Measurements from ENCODE around the gene ADGRL1. TPM values are rescaled to one million over a fixed set of nuclear protein-coding genes. Genes with fewer than 3 reads are reported as not detected.
A peak's percentile ranks its signal among the peaks of the same experiment; 100 is the strongest.

ADGRL1 gene
- total RNA-seq, 1 experiment from 2014 or later = 117 TPM

- no peaks in the 10 kb centered on the region for H3K27me3 ChIP-seq (ENCODE audit: insufficient read depth, low read length)
- no peak overlapping the region for H2BK5ac ChIP-seq (ENCODE audit: insufficient read length, low read length)
- no peaks in the 10 kb centered on the region for H3K79me1 ChIP-seq (ENCODE audit: insufficient read depth, low read depth, low read length, poor library complexity, severe bottlenecking)
- no peaks in the 10 kb centered on the region for H3K9me3 Mint-ChIP-seq
- H4K20me1 ChIP-seq (ENCODE audit: control insufficient read depth, insufficient read depth, insufficient read length) = no peaks in the 10 kb centered on the region
- H3K27ac ChIP-seq (ENCODE audit: insufficient read length, low read depth, low read length) = no peak overlapping the region
- H2AFZ ChIP-seq (ENCODE audit: low read length) = no peak overlapping the region
- H4K5ac ChIP-seq (ENCODE audit: insufficient read length, low read depth, low read length) = no peak overlapping the region
- H3K18ac ChIP-seq (ENCODE audit: insufficient read length, low read depth, low read length) = no peak overlapping the region
- H3K9me3 ChIP-seq (ENCODE audit: control insufficient read depth, low read depth, low read length) = no peaks in the 10 kb centered on the region
- H3K4me2 ChIP-seq (ENCODE audit: insufficient read depth, insufficient read length, low read length) = no peak overlapping the region
- WGBS (ENCODE audit: extremely low coverage, insufficient read length, low lambda C conversion rate) = 100% methylated on average over 3 of the region's 6 CpGs
- no peak for TF ChIP-seq CTCF (conservative IDR thresholded peaks at IDR 0.05)
- no peaks in the 10 kb centered on the region for H3K27me3 Mint-ChIP-seq (ENCODE audit: low read depth)
- no peak overlapping the region for H2BK120ac ChIP-seq (ENCODE audit: low read depth, low read length, poor library complexity, severe bottlenecking)
- peak overlapping the region in 1 of 3 experiments; percentile 9; a peak in 2 of 7 replicates for H3K27ac Mint-ChIP-seq
- no peak for DNase-seq
- H3T11ph ChIP-seq (ENCODE audit: low read length) = no peak overlapping the region
- H3K36me3 Mint-ChIP-seq (ENCODE audit: insufficient read depth in 1 of 3, low read depth in 3 of 3) = peaks cover 43 to 81% (median 70%) of the 10 kb centered on the region in 3 experiments
- no peak overlapping the region for H3K14ac ChIP-seq (ENCODE audit: insufficient read depth, low read length)
- peaks cover 2 to 3% of the 10 kb centered on the region in 2 experiments; a peak in 1 of 4 replicates for H3K4me1 Mint-ChIP-seq
- H3K4ac ChIP-seq (ENCODE audit: low read depth, low read length) = no peak overlapping the region
- H3K56ac ChIP-seq (ENCODE audit: insufficient read length, low read depth, low read length) = no peak overlapping the region
- no peaks in the 10 kb centered on the region for H3K4me1 ChIP-seq (ENCODE audit: insufficient read depth, low read length)
- H2BK20ac ChIP-seq (ENCODE audit: low read depth, low read length, poor library complexity, severe bottlenecking) = no peak overlapping the region
- H3K4me3 Mint-ChIP-seq = no peak overlapping the region
- H2BK12ac ChIP-seq (ENCODE audit: insufficient read length, low read depth, low read length) = no peak overlapping the region
- no peak overlapping the region for H2AK5ac ChIP-seq (ENCODE audit: insufficient read length, low read length)
- H4K8ac ChIP-seq (replicated peaks; ENCODE audit: insufficient read length, low read depth, low read length) = no peak overlapping the region
- H3K9ac ChIP-seq (ENCODE audit: extremely low read depth, insufficient read length, low read length) = no peak overlapping the region
- H3K79me2 ChIP-seq (ENCODE audit: insufficient read depth, low read length) = no peaks in the 10 kb centered on the region
- no peak overlapping the region for H2BK15ac ChIP-seq (ENCODE audit: low read depth, low read length)
- H4K91ac ChIP-seq (ENCODE audit: insufficient read length, low read depth, low read length) = no peak overlapping the region
- no peaks in the 10 kb centered on the region for H3K23me2 ChIP-seq (ENCODE audit: insufficient read length, low read depth, low read length, poor library complexity, severe bottlenecking)
- no peak overlapping the region for H3K23ac ChIP-seq (ENCODE audit: insufficient read length, low read depth, low read length)
These were observed 30.6 kb downstream of the ADGRL1 start for GRCh38 chr19:14175351-14175792.

All from H9 (cell line).